HG02763 (cell line): ENCODE results near the gene HDGFL2.
"Not testable (repeated sequence)": the region's sequence is repeated elsewhere in the genome, so short reads cannot be mapped to it uniquely, and the experiment has no call there.

Experiments used
- ATAC-seq: cut with Tn5 transposase; IDR thresholded peaks from one replicate; pipeline ENCODE4 v1.9.1; 2021; ENCODE audit warnings: mild to moderate bottlenecking, moderate library complexity; ENCODE audit not compliant: unreplicated experiment

Gene HDGFL2

GRCh38 chr19:4529924-4530522 is 57.9 kb downstream of the HDGFL2 start:
- ATAC-seq, result no peak

GRCh38 chr19:4531562-4532165 is 59.6 kb downstream of the HDGFL2 start:
- no peak for ATAC-seq

GRCh38 chr19:4533334-4533733 is 61.2 kb downstream of the HDGFL2 start:
- ATAC-seq, result no peak

- ATAC-seq, result no peak
Observed at GRCh38 chr19:4533835-4534424, 61.8 kb downstream of the HDGFL2 start.

GRCh38 chr19:4534836-4535658 is 63.0 kb downstream of the HDGFL2 start, which contains the start of gene PLIN5:
PLIN5 (minus strand) TSS chr19:4535224; CDS start chr19:4534074, 1,150 bp downstream.
- no peak for ATAC-seq

- ATAC-seq, result no peak
Observed at GRCh38 chr19:4536798-4537197, 64.7 kb downstream of the HDGFL2 start.

GRCh38 chr19:4537953-4538600 is 66.0 kb downstream of the HDGFL2 start:
- no peak for ATAC-seq

GRCh38 chr19:4538601-4538954 is 66.5 kb downstream of the HDGFL2 start:
- no peak for ATAC-seq

GRCh38 chr19:4539169-4539692 is 67.1 kb downstream of the HDGFL2 start:
- ATAC-seq, result no peak

GRCh38 chr19:4539693-4540581 is 67.8 kb downstream of the HDGFL2 start, which contains the start of gene LRG1:
LRG1 (minus strand) TSS chr19:4540036; CDS start chr19:4540013, 23 bp downstream.
- no peak for ATAC-seq

- no peak for ATAC-seq
Observed at GRCh38 chr19:4541114-4541805, 69.2 kb downstream of the HDGFL2 start.

GRCh38 chr19:4541806-4542145 is 69.7 kb downstream of the HDGFL2 start:
- not testable (repeated sequence) for ATAC-seq

- ATAC-seq, result no peak
Observed at GRCh38 chr19:4542896-4543841, 71.1 kb downstream of the HDGFL2 start.

- ATAC-seq, result no peak
Observed at GRCh38 chr19:4543842-4544647, 71.9 kb downstream of the HDGFL2 start.

GRCh38 chr19:4547303-4548237 is 75.5 kb downstream of the HDGFL2 start:
- no peak for ATAC-seq

- ATAC-seq, result no peak
Observed at GRCh38 chr19:4548238-4548584, 76.1 kb downstream of the HDGFL2 start.
